Measurements from ENCODE around the gene LZTS2. TPM values are rescaled to one million over a fixed set of nuclear protein-coding genes. Genes with fewer than 3 reads are reported as not detected.

Gene LZTS2
- total RNA-seq = 10 to 100 TPM; 41.8 to 86.8 (median 56.6) TPM

GRCh38 chr10:100999742-101000126 lies at the start of gene LZTS2:
LZTS2 (plus strand) TSS chr10:100999808; CDS start chr10:101002539, 2,731 bp downstream.
- 7% methylated on average over 22 of the region's 44 CpGs; no CpG with 5 or more reads in 1 of the 2 donors for WGBS, 2 donors (ENCODE audit: low coverage in 1 of 2)
- peak within 1 kb of the TSS; percentile 66 to 77 (median 72) for H3K4me3 ChIP-seq
- no peak for DNase-seq
- H3K9me3 ChIP-seq = no peaks in the 10 kb centered on the region
- peaks cover 14 to 49% (median 44%) of the 10 kb centered on the region in 4 donors for H3K4me1 ChIP-seq
- in situ Hi-C loops (cut with MboI; ENCODE audit: low pct_ligation_motif_present in 1 of 4, low pct_unique_long_range_greater_than_20kb in 1 of 4, low sequenced_read_pairs in 3 of 4) = no loop called here
- intact Hi-C loops (cut with DNase I; ENCODE audit: low total_unique reads) = no loop called here
- H3K36me3 ChIP-seq = peaks cover 0 to 9% (median 0%) of the 10 kb centered on the region in 4 donors
- H3K27me3 ChIP-seq = no peaks in the 10 kb centered on the region
- peak within 1 kb of the TSS; percentile 94 to 98 (median 97) for H3K27ac ChIP-seq
- TF ChIP-seq EP300 (IDR thresholded peaks at IDR 0.05; ENCODE audit: low read depth) = no peak
- no peak for TF ChIP-seq CTCF (IDR thresholded peaks at IDR 0.05)
- TF ChIP-seq POLR2AphosphoS5 (IDR thresholded peaks at IDR 0.05) = no peak
- TF ChIP-seq POLR2A (IDR thresholded peaks at IDR 0.05) = no peak

GRCh38 chr10:100960251-100960650 lies 39.4 kb upstream of the LZTS2 start:
- Histone ChIP-seq H3K4me3 (no peak overlapping the region), H3K27ac (no peak overlapping the region), H3K27me3 (no peaks in the 10 kb centered on the region), H3K4me1 (peaks cover 0 to 7% (median 0%) of the 10 kb centered on the region in 4 donors), H3K9me3 (no peaks in the 10 kb centered on the region), H3K36me3 (peaks cover 0 to 61% (median 30%) of the 10 kb centered on the region in 4 donors)
- in situ Hi-C loops (cut with MboI; ENCODE audit: low pct_ligation_motif_present in 1 of 4, low pct_unique_long_range_greater_than_20kb in 1 of 4, low sequenced_read_pairs in 3 of 4) = no loop called here
- TF ChIP-seq POLR2A (IDR thresholded peaks at IDR 0.05) (no peak), EP300 (IDR thresholded peaks at IDR 0.05; ENCODE audit: low read depth) (no peak), CTCF (IDR thresholded peaks at IDR 0.05) (no peak), POLR2AphosphoS5 (IDR thresholded peaks at IDR 0.05) (no peak)
- intact Hi-C loops (cut with DNase I; ENCODE audit: low total_unique reads) = loop anchor here (10.0 kb wide), 1 partner anchor 55 kb away; no protein-coding TSS in a partner anchor
- DNase-seq = no peak

- no peak for TF ChIP-seq POLR2A (IDR thresholded peaks at IDR 0.05)
- TF ChIP-seq POLR2AphosphoS5 (IDR thresholded peaks at IDR 0.05) = no peak
- no peaks in the 10 kb centered on the region for H3K9me3 ChIP-seq
- 68 to 74% methylated on average over 4 of the region's 4 CpGs for WGBS, 2 donors (ENCODE audit: low coverage in 1 of 2)
These were observed 37.1 kb upstream of the LZTS2 start for GRCh38 chr10:100962351-100963080.

GRCh38 chr10:100963826-100964225 lies 35.8 kb upstream of the LZTS2 start:
- H3K27ac ChIP-seq = no peak overlapping the region
- H3K27me3 ChIP-seq = no peaks in the 10 kb centered on the region
- H3K4me3 ChIP-seq = no peak overlapping the region
- peaks cover 0 to 36% (median 15%) of the 10 kb centered on the region in 4 donors for H3K36me3 ChIP-seq
- no peak for DNase-seq
- WGBS, 2 donors (ENCODE audit: low coverage in 1 of 2) = 100% methylated on average over 1 of the region's 1 CpG
- H3K4me1 ChIP-seq = peaks cover 5 to 20% (median 14%) of the 10 kb centered on the region in 4 donors
- TF ChIP-seq POLR2A (IDR thresholded peaks at IDR 0.05) (no peak), EP300 (IDR thresholded peaks at IDR 0.05; ENCODE audit: low read depth) (no peak), CTCF (IDR thresholded peaks at IDR 0.05) (no peak), POLR2AphosphoS5 (IDR thresholded peaks at IDR 0.05) (no peak)
- intact Hi-C loops (cut with DNase I; ENCODE audit: low total_unique reads) (loop anchor here (10.0 kb wide), 1 partner anchor 51 kb away; no protein-coding TSS in a partner anchor), in situ Hi-C loops (cut with MboI; ENCODE audit: low pct_ligation_motif_present in 1 of 4, low pct_unique_long_range_greater_than_20kb in 1 of 4, low sequenced_read_pairs in 3 of 4) (no loop called here)
- no peaks in the 10 kb centered on the region for H3K9me3 ChIP-seq

More at GRCh38 chr10:100962351-100963080, 37.1 kb upstream of the LZTS2 start:
- Histone ChIP-seq H3K4me1 (peaks cover 0 to 13% (median 4%) of the 10 kb centered on the region in 4 donors), H3K4me3 (no peak overlapping the region), H3K36me3 (peaks cover 0 to 46% (median 20%) of the 10 kb centered on the region in 4 donors), H3K27me3 (no peaks in the 10 kb centered on the region), H3K27ac (no peak overlapping the region)
- intact Hi-C loops (cut with DNase I; ENCODE audit: low total_unique reads) (loop anchor here (10.0 kb wide), 1 partner anchor 52 kb away; no protein-coding TSS in a partner anchor), in situ Hi-C loops (cut with MboI; ENCODE audit: low pct_ligation_motif_present in 1 of 4, low pct_unique_long_range_greater_than_20kb in 1 of 4, low sequenced_read_pairs in 3 of 4) (no loop called here)
- no peak for DNase-seq
